Panc1 (cell line): ENCODE measurements around the gene ZNF335.

Experiments used
- CTCF ChIP-seq: fragments of 450-650 bp; IDR thresholded peaks from 2 replicates; pipeline ENCODE4 v1.5.1; 2017; ENCODE audit warnings: mild to moderate bottlenecking
- POLR2AphosphoS5 ChIP-seq: IDR thresholded peaks from 2 replicates; pipeline ENCODE4 v1.6.1; 2012; ENCODE audit warnings: mild to moderate bottlenecking, low read depth, low read length, moderate library complexity
- TCF7L2 ChIP-seq: IDR thresholded peaks from 2 replicates; pipeline ENCODE4 v1.6.1; 2011; ENCODE audit warnings: mild to moderate bottlenecking, low read depth, low read length, inconsistent platforms

GRCh38 chr20:45970646-45971424 is 1.2 kb downstream of the ZNF335 start:
- no peak for TF ChIP-seq TCF7L2
- TF ChIP-seq CTCF: no peak
- TF ChIP-seq POLR2AphosphoS5: no peak
